IMR-90 (cell line): Measurements from ENCODE around the gene ENDOD1. TPM values are rescaled to one million over a fixed set of nuclear protein-coding genes. Genes with fewer than 3 reads are reported as not detected.

ENCODE experiments used
- ATAC-seq: fragments of 200-7000 bp; cut with Tn5 transposase; 2 replicates; pipeline ENCODE4 v1.9.1; 2020; ENCODE audit warnings: low read depth, mild to moderate bottlenecking, moderate library complexity
- BruUV-seq: library from RNA; stranded (reverse); fragments of 400-500 nt; replicated peaks from 2 replicates; lab custom pipeline; 2021; lab: Mats Ljungman, UMichigan
- CTCF ChIA-PET: fragments of 300-600 bp; formaldehyde crosslinking; extraction: SDS; loops from one replicate; lab custom pipeline; 2021; ENCODE audit warnings: antibody characterized with exemption; lab: Yijun Ruan, JAX
- POLR2A ChIA-PET: fragments of 300-600 bp; sonication (Branson Sonifier 250); formaldehyde crosslinking; loops from one replicate; lab custom pipeline; 2022; ENCODE audit warnings: antibody characterized with exemption; ENCODE audit not compliant: unreplicated experiment; lab: Charles Lee
- DNase-seq: peaks from one replicate; pipeline ENCODE4 v3.0.0; 2013
- H2AFZ ChIP-seq: replicated peaks from 2 replicates; pipeline ENCODE3; 2013; ENCODE audit warnings: low read length, mild to moderate bottlenecking; ENCODE audit not compliant: poor library complexity
- H2AK5ac ChIP-seq: 2 replicates; pipeline ENCODE4 v1.6.1; 2013; ENCODE audit warnings: low read depth, low read length, inconsistent platforms
- H2AK9ac ChIP-seq: replicated peaks from 2 replicates; pipeline ENCODE3; 2013; ENCODE audit warnings: mild to moderate bottlenecking, low read depth, low read length, moderate library complexity; ENCODE audit not compliant: poor library complexity
- H2BK120ac ChIP-seq: 2 replicates; pipeline ENCODE4 v1.6.1; 2013; ENCODE audit warnings: low read depth, low read length, inconsistent platforms
- H2BK15ac ChIP-seq: 3 replicates; pipeline ENCODE4 v1.6.1; 2013; ENCODE audit warnings: low read depth, low read length, inconsistent platforms
- H2BK20ac ChIP-seq: 2 replicates; pipeline ENCODE4 v1.6.1; 2013; ENCODE audit warnings: low read depth, mild to moderate bottlenecking, inconsistent platforms, low read length, moderate library complexity
- H2BK5ac ChIP-seq: 2 replicates; pipeline ENCODE4 v1.6.1; 2013; ENCODE audit warnings: mild to moderate bottlenecking, low read depth, low read length, inconsistent platforms; ENCODE audit not compliant: poor library complexity, severe bottlenecking
- H3K14ac ChIP-seq: replicated peaks from 2 replicates; pipeline ENCODE4 v1.6.1; 2013; ENCODE audit warnings: low read depth, low read length, inconsistent platforms
- H3K18ac ChIP-seq: 2 replicates; pipeline ENCODE4 v1.6.1; 2013; ENCODE audit warnings: low read depth, low read length, control low read depth
- H3K23ac ChIP-seq: 2 replicates; pipeline ENCODE4 v1.6.1; 2013; ENCODE audit warnings: low read depth, low read length, inconsistent platforms
- H3K27ac ChIP-seq: 2 replicates; pipeline ENCODE4 v1.5.1; 2013; ENCODE audit warnings: mild to moderate bottlenecking, control low read depth, low read length; ENCODE audit not compliant: insufficient read depth
- H3K27me3 ChIP-seq: 2 replicates; pipeline ENCODE4 v1.6.1; 2013; ENCODE audit warnings: low read length; ENCODE audit not compliant: control insufficient read depth, insufficient read depth
- H3K36me3 ChIP-seq: 2 replicates; pipeline ENCODE4 v1.6.1; 2013; ENCODE audit warnings: low read length, mixed read lengths; ENCODE audit not compliant: control insufficient read depth, insufficient read depth
- H3K4ac ChIP-seq: 2 replicates; pipeline ENCODE4 v1.6.1; 2013; ENCODE audit warnings: low read depth, low read length, inconsistent platforms
- H3K4me1 ChIP-seq: 2 replicates; pipeline ENCODE4 v1.6.1; 2013; ENCODE audit warnings: low read length, mixed read lengths; ENCODE audit not compliant: control insufficient read depth, insufficient read depth
- H3K4me2 ChIP-seq: 2 replicates; pipeline ENCODE4 v1.6.1; 2013; ENCODE audit warnings: low read depth, mild to moderate bottlenecking, control low read depth, low read length, moderate library complexity
- H3K4me3 ChIP-seq: 2 replicates; pipeline ENCODE4 v1.5.1; 2013; ENCODE audit warnings: low read depth, mild to moderate bottlenecking, control low read depth, low read length, moderate library complexity; ENCODE audit not compliant: insufficient read depth
- H3K56ac ChIP-seq: 2 replicates; pipeline ENCODE4 v1.6.1; 2013; ENCODE audit warnings: low read length, inconsistent platforms; ENCODE audit not compliant: insufficient read depth; ENCODE audit errors: extremely low read depth
- H3K79me1 ChIP-seq, 2 experiments: 2 replicates each; pipeline ENCODE4 v1.6.1; 2013; ENCODE audit warnings: low read length in 2 of 2, inconsistent platforms in 1 of 2, low read depth in 1 of 2
- H3K9ac ChIP-seq: 2 replicates; pipeline ENCODE4 v1.6.1; 2013; ENCODE audit warnings: low read depth, low read length, control low read depth
- H3K9me1 ChIP-seq: 2 replicates; pipeline ENCODE4 v1.6.1; 2013; ENCODE audit warnings: low read length, inconsistent platforms; ENCODE audit not compliant: insufficient read depth
- H3K9me3 ChIP-seq: 2 replicates; pipeline ENCODE4 v1.6.1; 2013; ENCODE audit warnings: low read length; ENCODE audit not compliant: control insufficient read depth, insufficient read depth
- H4K20me1 ChIP-seq: 2 replicates; pipeline ENCODE4 v1.6.1; 2013; ENCODE audit warnings: low read length, inconsistent platforms; ENCODE audit not compliant: insufficient read depth
- H4K5ac ChIP-seq: 2 replicates; pipeline ENCODE4 v1.6.1; 2013; ENCODE audit warnings: mild to moderate bottlenecking, low read depth, low read length, control low read depth
- H4K8ac ChIP-seq, 2 experiments: 2 replicates each; pipeline ENCODE4 v1.6.1; 2013; ENCODE audit warnings: low read depth in 2 of 2, low read length in 2 of 2, control low read depth in 1 of 2, inconsistent platforms in 1 of 2
- H4K91ac ChIP-seq: 2 replicates; pipeline ENCODE4 v1.6.1; 2013; ENCODE audit warnings: low read depth, low read length, inconsistent platforms; ENCODE audit not compliant: insufficient read depth
- CEBPB ChIP-seq: IDR thresholded peaks from 2 replicates; pipeline ENCODE4 v1.6.1; 2012; ENCODE audit warnings: low read depth, low read length, improper control_type of control experiment
- FOS ChIP-seq: fragments of 150-350 bp; IDR thresholded peaks from 2 replicates; pipeline ENCODE4 v1.6.1; 2016; ENCODE audit warnings: low read depth, low read length
- POLR2A ChIP-seq: IDR thresholded peaks from 2 replicates; pipeline ENCODE4 v1.6.1; 2012; ENCODE audit warnings: mild to moderate bottlenecking, low read depth, low read length
- RAD21 ChIP-seq: IDR thresholded peaks from 2 replicates; pipeline ENCODE4 v1.6.1; 2012; ENCODE audit warnings: low read length, improper control_type of control experiment
- RCOR1 ChIP-seq: IDR thresholded peaks from 2 replicates; pipeline ENCODE4 v1.6.1; 2012; ENCODE audit warnings: mild to moderate bottlenecking, low read length, improper control_type of control experiment; ENCODE audit not compliant: insufficient replicate concordance
- RFX5 ChIP-seq: IDR thresholded peaks from 2 replicates; pipeline ENCODE4 v1.8.0; 2012; ENCODE audit warnings: low read depth, mild to moderate bottlenecking, low read length, moderate library complexity
- SMC3 ChIP-seq: fragments of 150-350 bp; IDR thresholded peaks from 2 replicates; pipeline ENCODE4 v1.6.1; 2016; ENCODE audit warnings: low read depth, mild to moderate bottlenecking, antibody characterized with exemption, low read length, moderate library complexity
- WGBS, 2 experiments: methylation state at CpG; one replicate each; pipeline versions ENCODE4 v1.1.5 to v1.1.7; 2013; ENCODE audit warnings: missing lambda C conversion rate in 2 of 2; ENCODE audit not compliant: insufficient read length in 1 of 2; ENCODE audit errors: extremely low coverage in 2 of 2; 5-methylcytosine and 5-hydroxymethylcytosine counted together
- dilution Hi-C: fragments of 300-500 bp; cut with HindIII; formaldehyde crosslinking; loops from one replicate; pipeline ENCODE4 v1.14.3; 2018; ENCODE audit warnings: low sequenced_read_pairs; ENCODE audit not compliant: unreplicated experiment
- in situ Hi-C: fragments of 300-500 bp; cut with MboI; formaldehyde crosslinking; loops from 3 replicates; pipeline ENCODE4 v1.14.3; 2019; ENCODE audit warnings: low sequenced_read_pairs, inconsistent platforms, mixed read lengths
- intact Hi-C: fragments of 100-400 bp; cut with micrococcal nuclease; formaldehyde crosslinking; loops from 2 replicates; pipeline ENCODE4 v1.10.0; 2022
- polyA plus RNA-seq, 3 experiments: library from polyadenylated mRNA; depleted of rRNA; stranded (reverse); fragments of >200 nt; gene quantifications; 2 replicates each; pipeline ENCODE4 v1.2.3, GENCODE V29; 2012; ENCODE audit warnings: low replicate concordance in 1 of 3
- total RNA-seq: library from RNA; depleted of rRNA; stranded (reverse); fragments of >200 nt; gene quantifications from 2 replicates; pipeline ENCODE4 v1.2.3, GENCODE V29; 2012

The ENDOD1 gene
- total and polyA plus RNA-seq, 2 of the 4 experiments (the other 2 are of a cell fraction), result 7.0 to 17.6 TPM

DNA sequence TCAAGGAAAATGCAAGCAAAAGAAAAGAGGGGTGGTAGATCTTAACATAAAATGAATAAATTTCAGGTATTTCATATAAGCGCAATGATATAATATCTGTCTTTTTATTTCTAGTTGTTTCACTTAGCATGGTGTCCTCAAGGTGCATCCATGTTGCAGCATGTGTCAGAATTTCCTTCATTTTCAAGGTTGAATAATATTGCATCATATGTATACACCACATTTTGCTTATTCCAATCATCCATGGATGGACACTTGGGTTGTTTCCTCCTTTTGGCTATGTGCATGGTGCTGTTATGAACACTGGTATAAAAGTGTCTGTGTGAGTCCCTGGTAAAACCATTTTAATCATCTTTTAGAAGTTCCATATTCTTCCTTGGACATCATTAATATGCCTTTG lies 47.4 kb upstream of the ENDOD1 start:
- Histone ChIP-seq H3K14ac (no peak overlapping the region), H2AK5ac (no peak overlapping the region), H4K91ac (no peak overlapping the region), H3K56ac (no peak overlapping the region), H3K23ac (no peak overlapping the region), H3K9me1 (no peaks in the 10 kb centered on the region), H3K27me3 (peaks cover 31% of the 10 kb centered on the region), H3K9me3 (no peaks in the 10 kb centered on the region), H3K79me1 (no peaks in the 10 kb centered on the region), H2AK9ac (no peak overlapping the region), H4K5ac (no peak overlapping the region), H3K27ac (no peak overlapping the region), H2BK20ac (no peak overlapping the region), H3K18ac (no peak overlapping the region), H3K4me1 (no peaks in the 10 kb centered on the region), H3K36me3 (no peaks in the 10 kb centered on the region), H3K9ac (no peak overlapping the region), H3K4ac (no peak overlapping the region), H2AFZ (no peak overlapping the region), H4K20me1 (no peaks in the 10 kb centered on the region), H3K4me2 (no peak overlapping the region), H2BK15ac (no peak overlapping the region), H4K8ac (no peak overlapping the region), H3K4me3 (no peak overlapping the region), H2BK5ac (no peak overlapping the region), H2BK120ac (no peak overlapping the region)
- BruUV-seq, result no TSS peak
- no CpG with 5 or more reads among the region's 1 CpG for WGBS, 2 experiments
- intact Hi-C loops, result no loop called here
- ATAC-seq, result no peak
- no peak for DNase-seq
- no peak for TF ChIP-seq RAD21
- no peak for TF ChIP-seq FOS
- TF ChIP-seq RFX5, result no peak
- peak; percentile 66; the same call in 1 of the 2 replicates for TF ChIP-seq CEBPB
- TF ChIP-seq SMC3, result no peak
- TF ChIP-seq POLR2A, result no peak
- TF ChIP-seq RCOR1, result no peak
- in situ Hi-C loops, result no loop called here
- POLR2A ChIA-PET, result no interaction called here
- dilution Hi-C loops, result no loop called here
- CTCF ChIA-PET, result no interaction called here
